Measurements from ENCODE around the gene TBC1D10A. TPM values are rescaled to one million over a fixed set of nuclear protein-coding genes. Genes with fewer than 3 reads are reported as not detected.

TBC1D10A gene
- total RNA-seq, 1 donor from 2014 or later, result 32.7 TPM

- peak overlapping the region; percentile 95 for H3K27ac ChIP-seq (ENCODE audit: low read depth, low read length)
Measured at GRCh38 chr22:30249049-30250038, 77.4 kb downstream of the TBC1D10A start.

GRCh38 chr22:30248484-30248883, 78.3 kb downstream of the TBC1D10A start:
- peak overlapping the region; percentile 92 for H3K27ac Mint-ChIP-seq (ENCODE audit: unreplicated experiment)
- Histone ChIP-seq H3K27me3 (ENCODE audit: insufficient read depth, low read length) (no peaks in the 10 kb centered on the region), H3K36me3 (ENCODE audit: insufficient read depth, low read length) (peaks cover 9% of the 10 kb centered on the region), H3K9me3 (ENCODE audit: insufficient read depth, low read depth, low read length) (no peaks in the 10 kb centered on the region), H4K20me1 (ENCODE audit: insufficient read depth, low read length) (peaks cover 8% of the 10 kb centered on the region), H3K9ac (ENCODE audit: low read length) (peak overlapping the region; percentile 100), H3K4me2 (ENCODE audit: low read length) (peak overlapping the region; percentile 100), H3K4me3 (ENCODE audit: insufficient read depth, low read depth, low read length) (no peak overlapping the region), H3K27ac (ENCODE audit: low read depth, low read length) (peak overlapping the region; percentile 92), H3K79me2 (ENCODE audit: insufficient read depth, low read length) (peaks cover 49% of the 10 kb centered on the region), H3K4me1 (ENCODE audit: insufficient read depth, low read length) (peaks cover 83% of the 10 kb centered on the region), H2AFZ (ENCODE audit: low read depth, low read length) (no peak overlapping the region)
- peaks cover 53% of the 10 kb centered on the region for H3K4me1 Mint-ChIP-seq (ENCODE audit: low read depth, unreplicated experiment)
- no peak for FAIRE-seq
- H3K9me3 Mint-ChIP-seq (ENCODE audit: unreplicated experiment), result peaks cover 2% of the 10 kb centered on the region
- peaks cover 8% of the 10 kb centered on the region for H3K36me3 Mint-ChIP-seq (ENCODE audit: low read depth, unreplicated experiment)
- H3K27me3 Mint-ChIP-seq (ENCODE audit: low read depth, unreplicated experiment), result no peaks in the 10 kb centered on the region
- DNase-seq (ENCODE audit: low read depth), result no peak
- TF ChIP-seq EZH2 (IDR thresholded peaks at IDR 0.05; ENCODE audit: insufficient read depth, low read length), result no peak
- TF ChIP-seq, protein P1, sequence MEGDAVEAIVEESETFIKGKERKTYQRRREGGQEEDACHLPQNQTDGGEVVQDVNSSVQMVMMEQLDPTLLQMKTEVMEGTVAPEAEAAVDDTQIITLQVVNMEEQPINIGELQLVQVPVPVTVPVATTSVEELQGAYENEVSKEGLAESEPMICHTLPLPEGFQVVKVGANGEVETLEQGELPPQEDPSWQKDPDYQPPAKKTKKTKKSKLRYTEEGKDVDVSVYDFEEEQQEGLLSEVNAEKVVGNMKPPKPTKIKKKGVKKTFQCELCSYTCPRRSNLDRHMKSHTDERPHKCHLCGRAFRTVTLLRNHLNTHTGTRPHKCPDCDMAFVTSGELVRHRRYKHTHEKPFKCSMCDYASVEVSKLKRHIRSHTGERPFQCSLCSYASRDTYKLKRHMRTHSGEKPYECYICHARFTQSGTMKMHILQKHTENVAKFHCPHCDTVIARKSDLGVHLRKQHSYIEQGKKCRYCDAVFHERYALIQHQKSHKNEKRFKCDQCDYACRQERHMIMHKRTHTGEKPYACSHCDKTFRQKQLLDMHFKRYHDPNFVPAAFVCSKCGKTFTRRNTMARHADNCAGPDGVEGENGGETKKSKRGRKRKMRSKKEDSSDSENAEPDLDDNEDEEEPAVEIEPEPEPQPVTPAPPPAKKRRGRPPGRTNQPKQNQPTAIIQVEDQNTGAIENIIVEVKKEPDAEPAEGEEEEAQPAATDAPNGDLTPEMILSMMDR (IDR thresholded peaks at IDR 0.05; ENCODE audit: insufficient read depth, low read depth, low read length), result no peak
- peak overlapping the region; percentile 70 for H3K4me3 Mint-ChIP-seq (ENCODE audit: unreplicated experiment)

More at GRCh38 chr22:30249049-30250038, 77.4 kb downstream of the TBC1D10A start:
- Mint-ChIP-seq H3K36me3 (ENCODE audit: low read depth, unreplicated experiment) (peaks cover 1% of the 10 kb centered on the region), H3K27me3 (ENCODE audit: low read depth, unreplicated experiment) (no peaks in the 10 kb centered on the region), H3K27ac (ENCODE audit: unreplicated experiment) (peak overlapping the region; percentile 53), H3K4me3 (ENCODE audit: unreplicated experiment) (no peak overlapping the region), H3K9me3 (ENCODE audit: unreplicated experiment) (peaks cover 2% of the 10 kb centered on the region), H3K4me1 (ENCODE audit: low read depth, unreplicated experiment) (peaks cover 46% of the 10 kb centered on the region)
- DNase-seq (ENCODE audit: low read depth) (no peak), FAIRE-seq (no peak)
- TF ChIP-seq, protein P1 (IDR thresholded peaks at IDR 0.05; ENCODE audit: insufficient read depth, low read depth, low read length), result no peak
- TF ChIP-seq EZH2 (IDR thresholded peaks at IDR 0.05; ENCODE audit: insufficient read depth, low read length), result no peak
- Histone ChIP-seq H3K9ac (ENCODE audit: low read length) (peak overlapping the region; percentile 100), H3K4me2 (ENCODE audit: low read length) (peak overlapping the region; percentile 3), H3K4me1 (ENCODE audit: insufficient read depth, low read length) (peaks cover 81% of the 10 kb centered on the region), H3K4me3 (ENCODE audit: insufficient read depth, low read depth, low read length) (no peak overlapping the region), H3K36me3 (ENCODE audit: insufficient read depth, low read length) (peaks cover 3% of the 10 kb centered on the region), H2AFZ (ENCODE audit: low read depth, low read length) (no peak overlapping the region), H3K9me3 (ENCODE audit: insufficient read depth, low read depth, low read length) (no peaks in the 10 kb centered on the region), H4K20me1 (ENCODE audit: insufficient read depth, low read length) (no peaks in the 10 kb centered on the region), H3K27me3 (ENCODE audit: insufficient read depth, low read length) (no peaks in the 10 kb centered on the region), H3K79me2 (ENCODE audit: insufficient read depth, low read length) (peaks cover 40% of the 10 kb centered on the region)

Data from astrocyte (in vitro differentiated cells and primary cell).